Measurements from ENCODE around the gene CARD19.

Gene CARD19

GRCh38 chr9:93161786-93162562 lies 66.0 kb downstream of the CARD19 start:
- DNase-seq = peak; percentile 19

Data from fibroblast of skin of abdomen (primary cell).